Stimulated activated CD8-positive, alpha-beta memory T cell treated with anti-CD3 and anti-CD28 coated beads, Interleukin-12 subunit alpha, Interleukin-12 subunit beta, amount 100 ng/mL, for 1 hour (primary cell): ENCODE results near the gene ANKS1B.

Experiments used
- DNase-seq: peaks from one replicate; pipeline ENCODE4 v3.0.0-alpha.2; 2020; ENCODE audit warnings: low read depth

Gene ANKS1B

DNA sequence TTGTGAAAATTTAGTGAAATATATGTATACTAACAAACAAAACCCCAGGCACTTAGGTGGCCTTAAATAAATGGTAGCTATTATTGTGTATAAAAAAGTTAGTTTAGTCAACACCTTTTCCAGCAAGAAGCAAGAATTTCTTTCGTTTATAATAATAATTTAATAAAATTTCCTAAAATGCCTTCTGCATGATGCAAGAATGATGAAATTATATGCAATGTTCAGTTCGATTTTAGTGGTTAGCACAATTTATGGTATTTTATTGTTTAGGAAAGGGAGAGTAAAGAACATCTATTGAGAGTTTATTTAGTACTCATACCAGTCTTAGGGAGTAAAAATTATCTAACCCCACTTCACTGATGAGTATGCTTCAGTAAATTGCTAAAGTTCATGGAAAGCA lies 1048.9 kb downstream of the ANKS1B start:
- DNase-seq: no peak

GRCh38 chr12:98922871-98923270 lies 1061.9 kb downstream of the ANKS1B start:
- no peak for DNase-seq

DNA sequence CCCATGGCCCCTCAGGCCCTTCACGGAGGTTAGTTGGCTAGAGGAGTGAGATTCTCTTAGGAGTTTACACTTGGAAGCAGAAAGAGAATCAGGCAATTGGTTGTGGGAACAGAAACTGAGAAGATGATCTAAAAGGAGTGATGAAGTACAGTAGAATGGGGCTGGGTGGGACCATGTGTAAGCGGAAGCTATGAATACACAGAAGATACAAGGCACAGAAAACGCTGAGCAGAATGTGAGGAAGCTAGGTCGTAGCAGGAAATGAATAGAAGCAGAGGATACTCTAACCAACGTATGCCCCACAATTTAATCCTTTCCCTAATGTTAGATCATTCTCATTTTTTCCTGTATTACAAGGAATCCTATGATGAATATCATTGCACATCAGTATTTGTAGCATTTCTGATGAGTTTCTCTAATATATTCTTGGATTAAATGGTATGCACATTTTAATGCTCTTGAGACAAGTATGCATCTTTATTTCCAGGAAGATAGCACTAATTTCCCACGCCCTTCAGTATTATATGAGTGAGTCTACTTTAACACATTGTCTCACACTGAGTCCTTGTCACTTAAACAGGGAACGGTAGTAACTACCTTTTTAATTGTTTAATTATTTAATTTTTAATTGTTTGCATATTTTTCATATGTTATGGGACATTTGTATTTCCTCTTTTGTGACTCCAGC lies 1066.4 kb downstream of the ANKS1B start:
- DNase-seq: no peak

GRCh38 chr12:98916106-98916505 lies 1068.6 kb downstream of the ANKS1B start:
- DNase-seq: no peak

- no peak for DNase-seq
Measured at GRCh38 chr12:98912401-98912974, 1072.2 kb downstream of the ANKS1B start.

GRCh38 chr12:98911396-98911795 lies 1073.3 kb downstream of the ANKS1B start:
- no peak for DNase-seq

- no peak for DNase-seq
Measured at GRCh38 chr12:98909746-98910145, 1075.0 kb downstream of the ANKS1B start.

DNA sequence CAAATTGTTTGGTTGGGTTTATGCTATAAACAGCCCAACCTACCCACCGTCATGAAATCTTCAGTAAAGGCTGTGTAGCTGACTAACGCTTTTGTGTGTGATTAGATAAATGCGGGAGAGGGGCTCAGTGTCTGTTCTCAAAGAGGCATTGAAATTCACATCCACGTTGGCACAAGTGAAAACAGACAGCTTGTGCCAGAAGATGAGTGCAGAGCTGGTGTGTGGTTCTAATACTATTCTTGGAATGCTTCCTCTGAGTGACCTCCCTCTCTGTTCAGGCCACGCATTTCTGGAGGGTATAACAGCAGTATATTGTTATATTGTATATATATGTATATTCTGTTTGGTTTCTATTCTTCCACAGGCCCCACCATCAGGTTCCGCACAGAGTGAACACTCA lies 1075.9 kb downstream of the ANKS1B start:
- DNase-seq: no peak

GRCh38 chr12:98903875-98904274 lies 1080.9 kb downstream of the ANKS1B start:
- DNase-seq: no peak

DNA sequence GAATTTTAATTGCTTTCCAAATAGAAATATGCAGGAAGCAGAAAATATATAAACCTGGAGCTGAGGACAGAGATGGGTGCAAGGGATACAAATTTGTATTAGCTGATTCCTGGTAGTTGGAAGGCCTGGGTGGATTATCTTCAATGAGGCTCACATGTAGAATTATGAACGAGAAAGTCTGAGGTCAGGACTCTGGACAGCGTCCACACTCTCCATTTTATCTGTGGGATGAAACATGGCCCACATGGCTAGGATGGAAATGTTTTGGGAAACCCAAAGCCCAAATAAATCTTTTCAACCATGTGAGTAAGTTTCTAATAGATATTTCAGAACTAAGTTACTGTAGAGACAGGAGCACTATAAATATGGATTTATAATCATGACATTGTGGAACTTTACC lies 1083.5 kb downstream of the ANKS1B start:
- no peak for DNase-seq

- DNase-seq: no peak
Measured at GRCh38 chr12:98896938-98897337, 1087.8 kb downstream of the ANKS1B start.

DNA sequence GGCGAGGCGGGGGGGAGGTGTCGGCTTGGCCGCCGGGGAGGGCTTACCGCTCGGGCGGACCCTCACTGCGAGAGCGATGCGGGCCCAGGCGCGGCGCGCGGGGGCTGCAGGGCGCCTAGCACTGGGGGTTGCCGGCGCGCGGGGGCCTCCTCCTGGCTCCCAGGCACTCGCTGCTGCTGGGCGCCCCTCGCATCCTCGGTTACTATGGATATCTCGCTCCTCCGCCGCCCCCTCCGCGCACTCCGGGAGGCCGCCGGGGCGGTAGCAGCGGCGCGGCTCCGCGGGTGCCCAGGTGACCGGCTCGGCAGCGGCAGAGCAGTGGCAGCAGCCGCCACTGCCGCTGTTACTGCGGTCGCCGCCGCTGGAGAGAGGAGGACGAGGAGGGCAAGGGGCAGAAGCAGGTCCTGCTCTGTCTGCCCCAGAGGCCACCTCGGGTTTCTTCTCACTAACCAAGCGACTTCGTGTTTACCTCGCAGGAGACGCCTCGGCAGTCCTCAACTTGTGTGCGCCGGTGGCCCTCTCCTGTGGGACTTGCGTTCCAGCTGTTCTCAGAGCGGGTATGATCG lies 1089.6 kb downstream of the ANKS1B start:
- DNase-seq: no peak

GRCh38 chr12:98894412-98895085 lies 1090.2 kb downstream of the ANKS1B start:
- no peak for DNase-seq

DNA sequence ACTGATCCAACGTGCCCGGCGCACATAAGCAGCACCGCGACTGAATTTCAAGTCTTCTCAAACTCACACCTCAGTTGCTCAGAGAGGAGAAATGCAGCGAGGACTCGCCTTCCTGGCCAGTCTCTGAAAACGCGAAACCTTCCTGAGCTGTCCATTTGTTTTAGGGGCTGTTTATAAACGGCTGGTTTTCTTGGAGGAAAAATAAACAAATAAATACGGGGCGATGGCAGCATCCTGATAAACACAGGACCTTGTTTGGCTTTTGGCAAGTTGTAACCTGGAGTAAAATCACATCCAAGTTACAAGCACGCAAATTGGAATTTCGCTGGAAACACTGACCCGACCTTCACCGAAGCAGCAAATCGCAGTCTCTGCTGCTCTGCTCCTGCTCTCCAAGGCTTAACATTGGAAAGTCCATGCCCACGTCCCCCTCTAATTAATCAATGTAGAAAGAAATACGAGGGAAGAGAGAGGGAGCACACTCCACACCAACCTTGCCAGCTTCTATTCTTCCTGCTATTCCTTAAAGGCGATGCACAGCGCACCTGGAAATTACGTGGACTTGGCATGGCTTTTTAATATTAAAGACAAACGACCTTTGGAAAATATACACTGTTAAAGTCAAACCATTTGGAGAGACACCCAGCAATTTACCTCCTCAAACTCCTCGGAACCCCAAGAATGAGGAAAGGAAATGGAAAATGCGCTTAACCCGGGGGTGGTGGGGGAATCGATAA lies 1090.9 kb downstream of the ANKS1B start:
- no peak for DNase-seq

- no peak for DNase-seq
Measured at GRCh38 chr12:98893126-98893674, 1091.5 kb downstream of the ANKS1B start.

DNA sequence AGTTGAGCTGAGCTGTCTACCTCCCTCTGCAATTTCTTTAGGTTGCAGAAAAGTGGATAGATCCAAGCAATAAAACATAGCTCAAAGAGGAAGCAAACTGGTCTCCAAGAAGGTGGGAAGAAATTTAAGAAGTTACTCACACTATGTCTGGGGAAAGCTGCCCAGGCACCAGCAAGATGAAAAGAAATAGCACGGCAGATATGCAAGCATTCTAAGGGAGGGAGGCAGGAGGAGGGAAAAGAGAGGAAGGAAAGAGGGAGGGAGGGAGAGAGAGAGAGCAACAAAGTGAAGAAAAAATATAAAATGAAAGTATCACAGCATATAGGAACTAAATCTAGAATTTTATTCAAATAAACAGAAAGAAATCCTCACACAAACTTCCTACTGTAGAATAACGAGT lies 1099.0 kb downstream of the ANKS1B start:
- no peak for DNase-seq

- DNase-seq: no peak
Measured at GRCh38 chr12:98883231-98883630, 1101.5 kb downstream of the ANKS1B start.

DNA sequence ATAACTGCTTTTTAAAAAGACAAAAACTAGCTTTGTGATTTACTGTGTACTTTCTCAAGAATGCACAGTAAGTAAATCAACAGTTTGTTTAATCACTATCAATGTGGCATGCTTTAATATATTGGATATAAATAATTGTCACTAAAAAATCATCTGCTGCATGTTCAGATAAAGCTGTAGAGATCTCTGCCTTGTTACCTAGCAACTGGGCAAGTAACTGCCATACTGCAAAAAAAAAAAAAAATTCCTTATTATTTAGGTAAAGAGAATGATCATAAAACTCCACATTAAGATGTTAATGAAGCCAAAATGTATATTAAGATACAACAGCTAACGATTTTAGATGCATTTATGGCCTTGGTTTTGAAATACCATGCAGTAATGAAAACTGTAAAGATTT lies 1102.2 kb downstream of the ANKS1B start:
- DNase-seq: no peak

DNA sequence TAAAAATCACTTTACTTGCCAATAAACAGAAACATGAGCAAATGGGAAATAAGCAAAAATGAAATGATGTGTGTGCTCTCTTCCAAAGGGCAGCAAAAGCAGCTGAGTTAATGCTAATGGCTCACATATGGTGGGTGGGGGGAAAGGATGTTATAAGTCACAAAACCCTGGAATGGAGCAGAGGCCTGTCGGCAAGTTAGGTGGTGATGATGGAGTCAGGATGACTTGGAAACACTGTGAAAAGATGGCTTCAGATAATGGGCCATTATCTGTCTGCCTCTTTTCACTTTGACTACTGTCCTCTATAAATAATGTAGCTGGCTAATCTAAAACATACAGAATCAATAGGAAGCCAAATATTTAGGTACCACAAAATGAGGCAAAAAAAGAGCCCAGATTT lies 1111.0 kb downstream of the ANKS1B start:
- no peak for DNase-seq

DNA sequence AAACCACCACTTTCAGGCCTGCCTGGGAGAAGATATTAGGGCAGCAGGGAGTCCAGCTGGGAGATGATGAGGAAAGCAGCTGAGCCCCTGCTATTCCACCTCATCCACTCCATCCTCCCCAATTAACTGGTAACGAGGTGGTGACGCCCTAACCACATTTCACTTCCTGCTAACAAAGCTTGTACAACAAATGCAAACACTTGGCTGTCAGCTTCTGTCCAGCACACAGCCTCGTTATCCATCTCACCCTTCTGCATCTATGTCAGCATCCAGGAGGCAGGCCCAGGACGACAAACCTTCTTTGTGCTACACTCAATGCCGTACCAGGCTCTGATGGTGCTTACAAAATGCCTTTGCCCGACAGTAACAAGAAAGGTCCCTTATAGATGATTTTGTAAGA lies 1114.2 kb downstream of the ANKS1B start:
- no peak for DNase-seq

DNA sequence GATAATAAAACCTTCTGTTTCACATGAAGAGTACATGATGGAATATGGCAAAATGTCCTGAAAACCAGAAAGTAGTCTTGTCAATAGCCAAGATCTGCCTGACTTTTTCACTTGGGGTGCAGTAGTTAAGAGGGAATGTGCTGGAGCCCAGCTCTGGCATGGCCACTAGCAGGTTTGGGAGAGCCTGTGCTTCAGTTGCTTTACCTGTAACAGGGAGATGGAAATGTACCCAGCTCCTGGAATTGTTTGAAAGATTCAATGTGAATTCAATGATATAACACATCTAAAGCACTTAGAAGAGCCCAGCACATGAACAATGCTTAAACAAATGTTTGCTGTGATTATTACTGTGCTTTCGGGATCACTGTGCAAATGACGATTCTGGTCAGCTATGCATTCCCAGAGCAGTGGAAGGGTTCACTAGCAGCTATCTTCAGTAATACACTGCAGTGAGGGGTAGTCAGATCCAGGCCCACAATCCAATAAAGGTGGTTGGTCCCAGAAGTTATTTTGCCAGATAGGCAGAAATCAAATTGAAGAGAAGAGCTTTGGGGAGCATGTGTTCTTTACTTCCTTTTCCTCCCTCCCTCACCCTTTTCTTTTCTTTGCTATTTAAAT lies 1114.7 kb downstream of the ANKS1B start:
- DNase-seq: no peak

DNA sequence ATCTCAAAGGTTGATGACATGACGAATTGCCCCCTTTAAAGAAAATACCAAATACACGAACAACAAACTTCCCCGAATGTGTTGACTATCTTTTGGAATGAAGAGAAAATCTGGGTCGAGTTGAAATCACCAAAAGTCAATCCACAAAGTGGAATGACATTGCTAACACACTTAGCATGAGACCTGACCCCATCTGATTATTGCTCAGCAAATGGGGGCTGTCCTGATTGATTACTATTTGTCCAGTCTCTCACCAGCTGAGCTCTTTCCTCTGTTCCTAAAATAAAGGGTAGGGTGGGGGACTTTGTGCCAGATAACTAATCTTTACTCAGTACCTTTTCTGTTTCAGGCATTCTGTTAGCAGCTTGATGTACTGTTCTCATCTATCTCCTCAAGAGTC lies 1116.2 kb downstream of the ANKS1B start:
- DNase-seq: no peak
